G401 (cell line): Measurements from ENCODE around the gene KCNJ10. TPM values are rescaled to one million over a fixed set of nuclear protein-coding genes. Genes with fewer than 3 reads are reported as not detected.

Experiments
- DNase-seq: peaks from one replicate; pipeline ENCODE4 v3.0.0-alpha.2; 2015; ENCODE audit warnings: low spot score
- in situ Hi-C: cut with HindIII; loops from 2 replicates; pipeline ENCODE4 v1.10.0; 2016; ENCODE audit warnings: low sequenced_read_pairs, mixed read lengths
- total RNA-seq: library from RNA; depleted of rRNA; stranded (reverse); fragments of >200 nt; shearing (Covaris generic); gene quantifications from 2 replicates; pipeline ENCODE4 v1.2.3, GENCODE V29; 2014; rRNA removed

The KCNJ10 gene
- total RNA-seq, 1 experiment from 2014 or later: not detected

DNA sequence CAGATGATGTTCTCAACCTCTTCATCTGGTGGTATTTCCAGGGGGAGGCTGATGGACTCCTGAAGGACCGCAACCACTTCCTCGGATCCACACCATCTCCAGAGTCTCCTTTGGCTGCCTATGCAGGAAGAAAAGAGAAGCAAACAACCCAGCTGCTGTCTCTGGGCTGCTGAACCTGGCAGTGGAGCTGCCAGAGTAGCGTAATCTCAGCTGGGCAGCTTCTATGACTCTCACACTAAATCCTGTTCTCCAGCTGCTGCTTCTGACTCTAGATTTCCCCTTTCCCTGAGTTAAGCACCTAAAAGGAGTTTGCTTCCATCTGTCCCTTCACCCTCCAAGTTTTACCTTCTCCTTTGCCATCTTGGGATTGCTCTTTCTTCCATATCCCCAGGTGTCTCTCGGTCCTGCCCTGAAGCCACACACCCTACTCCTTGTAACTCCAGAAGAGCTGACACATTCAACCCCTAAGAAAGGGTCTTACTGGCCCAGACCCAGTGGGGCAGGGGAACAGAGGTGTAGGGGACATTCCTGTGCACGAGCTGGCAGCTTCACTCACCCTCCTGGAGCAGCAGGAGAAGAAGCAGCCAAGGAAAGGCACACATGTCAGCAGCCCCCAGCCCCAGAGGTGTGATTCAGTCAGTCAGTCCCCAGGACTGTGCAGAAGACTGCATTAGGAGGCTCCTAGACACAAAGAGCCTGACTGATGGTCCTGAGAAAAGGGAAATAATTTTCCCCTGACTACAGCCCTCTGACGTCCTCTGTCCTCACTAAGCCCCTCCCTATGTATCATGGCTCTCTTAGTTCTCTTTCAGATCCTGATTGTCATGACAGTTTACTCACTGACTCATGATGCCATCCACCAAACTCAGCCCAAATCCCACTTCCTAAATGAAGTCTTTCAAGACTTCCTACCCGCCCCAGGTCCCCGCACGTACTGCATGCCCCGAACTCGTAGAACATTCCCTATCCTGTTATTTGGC is 116.1 kb downstream of the KCNJ10 start, which contains the start of gene SLAMF9:
SLAMF9 (minus strand) TSS at position 702 of the 980 bp plus-strand sequence; CDS start at position 602, 100 bp downstream.
- DNase-seq: no peak
- in situ Hi-C loops: no loop called here

DNA sequence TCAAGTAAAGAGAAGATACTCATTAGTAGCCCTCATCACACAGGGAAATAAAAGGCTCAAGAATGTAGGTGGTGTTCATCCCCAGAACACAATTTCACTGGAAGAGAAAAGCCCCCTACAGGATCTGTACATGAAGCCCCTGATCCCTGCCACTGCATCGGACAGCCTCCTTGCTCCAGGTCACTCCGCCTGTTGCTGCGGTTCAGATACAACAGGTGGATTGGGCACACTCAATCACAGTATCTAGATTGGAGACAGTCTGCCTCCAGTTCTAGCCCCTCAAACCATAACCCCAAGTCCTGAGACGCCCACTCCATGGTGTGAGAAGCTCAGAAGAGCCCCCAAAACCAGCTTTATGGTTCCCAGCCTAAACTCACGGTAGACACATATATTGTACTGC is 117.0 kb downstream of the KCNJ10 start:
- in situ Hi-C loops: no loop called here
- no peak for DNase-seq

DNA sequence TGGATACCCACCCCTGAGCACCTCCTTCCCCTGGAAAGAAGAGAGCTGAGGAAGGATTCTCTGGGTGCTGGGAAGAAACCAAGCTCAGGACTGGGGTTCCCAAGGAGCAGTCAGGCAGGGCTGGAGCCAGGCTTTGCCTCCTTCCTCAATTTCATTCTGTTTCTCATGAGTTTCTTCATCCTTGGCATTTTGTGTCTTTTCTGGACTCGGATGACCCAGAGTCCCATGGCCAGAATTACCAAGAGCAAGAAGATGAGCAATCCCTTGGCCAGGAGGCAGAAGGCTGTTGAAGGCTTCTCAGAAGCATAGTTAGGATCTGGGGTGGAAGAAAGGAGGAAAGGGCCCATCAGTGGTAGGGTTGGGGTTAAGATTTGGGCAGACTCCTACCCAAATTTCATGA is 118.4 kb downstream of the KCNJ10 start:
- in situ Hi-C loops: no loop called here
- DNase-seq: no peak

- DNase-seq: no peak
- in situ Hi-C loops: no loop called here
These were observed 118.9 kb downstream of the KCNJ10 start for GRCh38 chr1:159951016-159951415.

GRCh38 chr1:159949981-159950381 is 120.0 kb downstream of the KCNJ10 start:
- in situ Hi-C loops: no loop called here

DNA sequence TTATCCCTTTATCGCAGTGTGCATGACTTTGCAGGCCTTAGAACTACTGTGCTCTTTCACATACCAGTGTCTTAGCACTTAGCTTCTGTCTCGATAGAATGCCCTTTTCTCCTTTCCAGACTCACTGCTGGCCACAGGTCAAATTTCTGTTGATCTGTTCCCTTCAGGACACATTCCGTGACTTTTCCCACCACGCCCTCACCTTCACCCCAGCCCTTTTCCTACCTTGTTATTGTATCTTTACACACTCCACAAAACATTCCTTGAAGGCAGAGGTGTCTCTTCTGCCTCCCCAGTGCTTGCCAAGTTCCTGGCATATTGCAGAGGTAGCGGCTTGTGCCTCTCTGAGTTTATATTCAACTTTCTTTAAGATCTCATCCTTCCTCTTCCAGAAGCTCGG is 120.8 kb downstream of the KCNJ10 start:
- in situ Hi-C loops: no loop called here
- no peak for DNase-seq

More at GRCh38 chr1:159949981-159950381, 120.0 kb downstream of the KCNJ10 start:
- DNase-seq: no peak

Other genes starting within 250 kb of the KCNJ10 start
- gene SLAMF8, start 243.3 kb downstream of the KCNJ10 start, total RNA-seq: not detected in 2 replicates
- not detected in 2 replicates for gene VSIG8, start 207.5 kb downstream of the KCNJ10 start, total RNA-seq
- gene CFAP45, start 170.0 kb downstream of the KCNJ10 start, total RNA-seq: not detected in 2 replicates
- 27.1 and 49.8 TPM in 2 replicates for gene TAGLN2, start 144.7 kb downstream of the KCNJ10 start, total RNA-seq
- gene IGSF9, start 124.5 kb downstream of the KCNJ10 start, total RNA-seq: not detected in 2 replicates
- gene SLAMF9, start 115.9 kb downstream of the KCNJ10 start, total RNA-seq: not detected in 2 replicates
- gene PIGM, start 38.2 kb downstream of the KCNJ10 start, total RNA-seq: 2.5 and 3.2 TPM in 2 replicates
- gene KCNJ9, start 11.4 kb upstream of the KCNJ10 start, total RNA-seq: not detected in 2 replicates
- 11.7 and 15.4 TPM in 2 replicates for gene IGSF8, start 28.5 kb upstream of the KCNJ10 start, total RNA-seq
- gene ATP1A2, start 45.6 kb upstream of the KCNJ10 start, total RNA-seq: not detected in 2 replicates
- gene ATP1A4, start 81.4 kb upstream of the KCNJ10 start, total RNA-seq: not detected in 2 replicates
- gene CASQ1, start 120.4 kb upstream of the KCNJ10 start, total RNA-seq: 0.71 TPM in 1 of 2 replicates, not detected in the other
- gene PEA15, start 135.2 kb upstream of the KCNJ10 start, total RNA-seq: 42.2 and 72.2 TPM in 2 replicates
- 69.8 and 77.1 TPM in 2 replicates for gene DCAF8, start 192.4 kb upstream of the KCNJ10 start, total RNA-seq
- gene PEX19, start 215.0 kb upstream of the KCNJ10 start, total RNA-seq: 49.8 and 50.0 TPM in 2 replicates